Urothelium cell line (cell line): ENCODE measurements around the gene GJB1.

ENCODE experiments used
- DNase-seq: peaks from one replicate; pipeline ENCODE4 v3.0.0; 2011; ENCODE audit warnings: low spot score, mixed read lengths
- FAIRE-seq: peaks from 2 replicates; lab custom pipeline; 2011; peaks lifted over from hg19 to GRCh38; lab: Jason Lieb, UNC

GJB1 gene

GRCh38 chrX:71214604-71215337, 8.3 kb upstream of the GJB1 start:
- no peak for DNase-seq
- FAIRE-seq: no peak

- no peak for DNase-seq
- no peak for FAIRE-seq
These were observed 7.6 kb upstream of the GJB1 start for GRCh38 chrX:71215338-71215912.

GRCh38 chrX:71216485-71216884, 6.5 kb upstream of the GJB1 start:
- no peak for DNase-seq
- FAIRE-seq: no peak

- no peak for FAIRE-seq
These were observed 5.7 kb upstream of the GJB1 start for GRCh38 chrX:71217298-71217697.

DNA sequence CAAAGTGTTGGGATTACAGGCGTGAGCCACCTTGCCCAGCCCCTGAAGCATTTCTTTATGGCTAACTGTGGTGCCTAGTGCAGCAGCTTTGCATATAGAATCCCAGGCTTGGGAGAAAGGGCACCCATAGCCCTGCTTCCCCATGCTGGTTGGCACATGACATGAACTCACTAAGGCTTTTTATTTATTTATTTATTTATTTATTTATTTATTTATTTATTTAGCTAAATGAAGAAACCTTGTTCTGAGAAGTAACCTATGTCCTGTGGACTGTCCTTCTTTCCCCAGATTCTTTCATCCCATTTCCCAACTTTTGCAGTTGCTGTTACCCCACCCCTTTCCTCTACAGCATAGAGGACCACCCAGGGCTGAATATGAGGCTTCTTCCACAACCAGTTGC, 1.9 kb upstream of the GJB1 start:
- no peak for FAIRE-seq
- DNase-seq: no peak

More at GRCh38 chrX:71217298-71217697, 5.7 kb upstream of the GJB1 start:
- no peak for DNase-seq

DNA sequence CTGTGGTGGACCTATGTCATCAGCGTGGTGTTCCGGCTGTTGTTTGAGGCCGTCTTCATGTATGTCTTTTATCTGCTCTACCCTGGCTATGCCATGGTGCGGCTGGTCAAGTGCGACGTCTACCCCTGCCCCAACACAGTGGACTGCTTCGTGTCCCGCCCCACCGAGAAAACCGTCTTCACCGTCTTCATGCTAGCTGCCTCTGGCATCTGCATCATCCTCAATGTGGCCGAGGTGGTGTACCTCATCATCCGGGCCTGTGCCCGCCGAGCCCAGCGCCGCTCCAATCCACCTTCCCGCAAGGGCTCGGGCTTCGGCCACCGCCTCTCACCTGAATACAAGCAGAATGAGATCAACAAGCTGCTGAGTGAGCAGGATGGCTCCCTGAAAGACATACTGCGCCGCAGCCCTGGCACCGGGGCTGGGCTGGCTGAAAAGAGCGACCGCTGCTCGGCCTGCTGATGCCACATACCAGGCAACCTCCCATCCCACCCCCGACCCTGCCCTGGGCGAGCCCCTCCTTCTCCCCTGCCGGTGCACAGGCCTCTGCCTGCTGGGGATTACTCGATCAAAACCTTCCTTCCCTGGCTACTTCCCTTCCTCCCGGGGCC, 1.2 kb downstream of the GJB1 start:
- FAIRE-seq (no peak), DNase-seq (no peak)

DNA sequence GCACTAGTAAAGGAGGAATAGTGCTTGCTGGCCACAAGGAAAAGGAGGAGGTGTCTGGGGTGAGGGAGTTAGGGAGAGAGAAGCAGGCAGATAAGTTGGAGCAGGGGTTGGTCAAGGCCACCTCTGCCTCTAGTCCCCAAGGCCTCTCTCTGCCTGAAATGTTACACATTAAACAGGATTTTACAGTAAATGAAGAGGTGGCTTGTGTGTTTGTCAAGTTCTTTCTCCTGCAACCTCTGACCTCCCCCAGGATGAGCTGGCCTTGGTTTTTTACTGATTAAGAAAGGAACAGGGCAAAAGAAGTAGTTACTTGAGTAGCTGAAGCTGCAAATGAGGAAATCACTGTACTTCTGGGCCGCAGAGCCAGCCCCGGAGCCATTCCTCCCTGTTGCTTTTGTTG, 2.0 kb downstream of the GJB1 start:
- DNase-seq (no peak), FAIRE-seq (no peak)

DNA sequence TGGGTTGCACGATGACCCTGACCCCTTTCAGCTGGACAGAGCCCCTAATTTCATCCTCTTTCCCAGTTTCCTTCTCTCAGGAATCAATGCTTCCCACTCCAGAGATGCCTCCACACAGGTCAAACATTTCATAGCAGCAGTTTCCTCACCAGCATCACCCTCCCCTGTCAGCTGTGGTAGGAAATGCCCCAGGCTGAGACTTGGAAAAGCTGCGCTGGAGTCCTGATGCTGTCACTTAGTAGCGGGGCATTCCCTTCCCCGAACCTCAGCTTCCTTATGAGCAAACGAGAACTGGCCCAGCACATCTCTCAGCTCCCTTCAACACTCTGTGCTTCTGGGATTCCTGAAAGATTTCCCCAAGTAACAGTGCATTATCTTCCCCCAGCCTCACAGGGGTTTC, 2.7 kb downstream of the GJB1 start:
- DNase-seq: no peak
- no peak for FAIRE-seq

- FAIRE-seq (no peak), DNase-seq (no peak)
These were observed 4.5 kb downstream of the GJB1 start for GRCh38 chrX:71227370-71228062.

GRCh38 chrX:71228063-71228642, 5.1 kb downstream of the GJB1 start:
- DNase-seq (no peak), FAIRE-seq (no peak)

GRCh38 chrX:71235482-71235881, 12.5 kb downstream of the GJB1 start:
- FAIRE-seq (no peak), DNase-seq (no peak)

- no peak for DNase-seq
These were observed 13.8 kb downstream of the GJB1 start for GRCh38 chrX:71236836-71237235.

DNA sequence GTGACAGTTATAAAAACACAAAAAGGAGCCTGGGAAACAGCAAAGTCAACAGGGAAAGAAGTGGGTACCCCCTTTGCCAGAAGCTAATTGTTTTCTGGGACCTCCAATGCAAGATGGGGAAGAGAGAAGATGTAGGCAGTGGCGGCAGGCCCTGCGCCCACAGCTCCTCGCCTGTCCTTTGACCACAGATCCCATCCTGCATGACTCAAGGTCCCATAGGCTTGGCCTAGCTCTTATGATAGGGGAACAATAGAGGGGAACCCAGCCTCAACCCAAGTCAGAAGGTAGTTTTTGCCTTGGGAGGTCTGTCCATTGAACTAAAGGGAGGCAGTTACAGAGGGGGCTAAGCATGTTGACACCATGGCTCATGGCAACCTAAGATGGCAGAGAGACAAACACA, 16.8 kb downstream of the GJB1 start:
- FAIRE-seq (no peak), DNase-seq (no peak)

More at GRCh38 chrX:71236836-71237235, 13.8 kb downstream of the GJB1 start:
- FAIRE-seq: no peak

- DNase-seq (no peak), FAIRE-seq (no peak)
These were observed 18.3 kb downstream of the GJB1 start for GRCh38 chrX:71241301-71241700.

- no peak for FAIRE-seq
- no peak for DNase-seq
These were observed 21.5 kb downstream of the GJB1 start for GRCh38 chrX:71244359-71245128.

DNA sequence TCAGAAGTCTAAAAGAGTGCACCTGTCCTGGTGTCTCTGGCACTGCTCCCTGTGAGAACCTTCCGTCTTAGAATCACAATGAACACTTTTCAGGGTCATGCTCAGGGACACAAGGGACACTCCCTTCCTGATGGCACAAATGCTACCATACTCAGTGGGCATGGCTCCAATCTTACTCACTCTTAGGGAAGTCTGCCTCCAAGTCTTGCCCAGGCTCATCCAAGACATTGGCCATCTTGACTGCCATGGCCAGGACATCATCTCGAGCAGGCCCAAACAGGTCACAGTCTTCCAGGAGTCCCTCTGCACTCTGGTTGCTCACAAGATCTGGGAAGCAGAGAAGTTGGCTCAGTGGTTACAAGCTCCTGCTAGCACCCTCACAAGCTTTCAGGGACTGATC, 22.1 kb downstream of the GJB1 start:
- FAIRE-seq (no peak), DNase-seq (no peak)

- no peak for DNase-seq
- FAIRE-seq: no peak
These were observed 27.8 kb downstream of the GJB1 start for GRCh38 chrX:71250841-71251240.

GRCh38 chrX:71251466-71251973, 28.5 kb downstream of the GJB1 start:
- DNase-seq: no peak
- FAIRE-seq: no peak

DNA sequence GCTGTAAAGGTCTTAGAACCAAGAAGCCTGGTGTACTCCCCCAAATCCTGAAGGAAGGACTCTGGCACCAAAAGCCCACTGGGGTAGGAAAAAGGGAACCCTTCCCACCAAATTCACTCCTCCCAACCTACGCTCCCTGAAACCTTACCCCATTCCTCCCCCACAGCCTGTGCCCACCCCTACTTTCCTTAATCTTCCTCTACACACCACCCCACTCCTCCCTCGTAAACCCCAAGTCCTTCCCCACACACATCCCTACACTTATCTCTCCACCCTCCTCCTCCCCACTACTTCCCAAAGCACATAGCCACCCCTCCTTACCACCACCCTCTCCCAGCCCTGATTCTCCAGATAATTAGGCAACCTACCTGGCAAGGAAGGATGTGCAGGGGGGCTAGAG, 29.2 kb downstream of the GJB1 start:
- DNase-seq: no peak
- FAIRE-seq: no peak
